Immature natural killer cell (primary cell): ENCODE measurements around the gene USF3. TPM values are rescaled to one million over a fixed set of nuclear protein-coding genes. Genes with fewer than 3 reads are reported as not detected.
"Not testable (repeated sequence)": the region's sequence is repeated elsewhere in the genome, so short reads cannot be mapped to it uniquely, and the experiment has no call there.

Source experiments
- DNase-seq, 3 donors: peaks; one replicate each; pipeline ENCODE4 v3.0.0; 2022; ENCODE audit warnings: mixed read lengths in 1 of 3
- H3K27ac Mint-ChIP-seq, 6 donors: one replicate each; pipeline ENCODE4 v1.8.0; 2020; ENCODE audit warnings: mixed read lengths in 6 of 6, mild to moderate bottlenecking in 5 of 6, inconsistent platforms in 4 of 6, moderate library complexity in 3 of 6
- H3K27me3 Mint-ChIP-seq, 3 donors: one replicate each; pipeline ENCODE4 v1.8.0; 2020 to 2021; ENCODE audit warnings: low read depth in 3 of 3, mild to moderate bottlenecking in 3 of 3, mixed read lengths in 3 of 3, moderate library complexity in 3 of 3, inconsistent platforms in 1 of 3
- H3K36me3 Mint-ChIP-seq, 3 donors: one replicate each; pipeline ENCODE4 v1.8.0; 2020; ENCODE audit warnings: mixed read lengths in 3 of 3, inconsistent platforms in 2 of 3, mild to moderate bottlenecking in 2 of 3
- H3K4me1 Mint-ChIP-seq, 2 donors: one replicate each; pipeline ENCODE4 v1.8.0; 2020; ENCODE audit warnings: inconsistent platforms in 2 of 2, mild to moderate bottlenecking in 2 of 2, mixed read lengths in 2 of 2, moderate library complexity in 1 of 2
- H3K4me3 Mint-ChIP-seq, 5 donors: one replicate each; pipeline ENCODE4 v1.8.0; 2020; ENCODE audit warnings: mild to moderate bottlenecking in 5 of 5, mixed read lengths in 5 of 5, inconsistent platforms in 3 of 5, moderate library complexity in 3 of 5
- H3K9me3 Mint-ChIP-seq, 6 donors: one replicate each; pipeline ENCODE4 v1.8.0; 2020; ENCODE audit warnings: mild to moderate bottlenecking in 6 of 6, mixed read lengths in 6 of 6, inconsistent platforms in 4 of 6, moderate library complexity in 3 of 6
- polyA plus RNA-seq, 3 donors: library from polyadenylated mRNA; unstranded; fragments of 300-500 nt; fragmentation: Illumina TruSeq; gene quantifications; one replicate each; pipeline ENCODE4 v1.2.3, GENCODE V29; 2021

The USF3 gene
- polyA plus RNA-seq, 3 donors from 2014 or later, result 2.1 to 7.3 (median 2.6) TPM

- no peak overlapping the region for H3K4me3 Mint-ChIP-seq
- peaks cover 49 to 85% (median 60%) of the 10 kb centered on the region in 3 donors for H3K36me3 Mint-ChIP-seq
- H3K27ac Mint-ChIP-seq, result no peak overlapping the region
- H3K9me3 Mint-ChIP-seq, result no peaks in the 10 kb centered on the region
- peaks cover 0 to 6% of the 10 kb centered on the region in 2 donors for H3K4me1 Mint-ChIP-seq
- H3K27me3 Mint-ChIP-seq, result no peaks in the 10 kb centered on the region
- DNase-seq, result no peak
Observed at GRCh38 chr3:113659101-113659541, 37.3 kb downstream of the USF3 start.

GRCh38 chr3:113658107-113658506, 38.3 kb downstream of the USF3 start:
- no peaks in the 10 kb centered on the region for H3K9me3 Mint-ChIP-seq
- no peaks in the 10 kb centered on the region for H3K27me3 Mint-ChIP-seq
- H3K36me3 Mint-ChIP-seq, result peaks cover 44 to 80% (median 59%) of the 10 kb centered on the region in 3 donors
- H3K4me3 Mint-ChIP-seq, result no peak overlapping the region
- no peak for DNase-seq
- H3K4me1 Mint-ChIP-seq, result no peaks in the 10 kb centered on the region
- H3K27ac Mint-ChIP-seq, result no peak overlapping the region

DNA sequence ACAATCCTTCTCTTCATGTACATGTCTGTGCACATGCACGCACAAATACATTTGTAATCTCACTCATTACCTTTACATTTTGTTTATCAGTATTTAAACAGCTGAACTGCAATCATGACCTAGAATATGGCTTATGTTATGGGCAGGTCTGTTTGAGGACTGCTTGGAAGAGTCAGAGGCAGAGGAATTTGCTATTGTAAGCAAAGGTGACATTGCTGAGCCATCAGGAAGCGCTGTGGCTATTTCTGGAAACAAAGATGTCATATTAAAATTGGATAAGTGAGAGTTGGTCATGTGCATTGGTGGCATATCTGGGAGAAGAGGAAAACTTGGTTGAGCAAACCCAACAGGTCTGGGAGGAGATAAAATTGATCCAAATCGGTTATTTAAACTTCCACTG, 41.6 kb downstream of the USF3 start:
- DNase-seq, result no peak
- Mint-ChIP-seq H3K36me3 (peaks cover 39 to 58% (median 46%) of the 10 kb centered on the region in 3 donors), H3K9me3 (no peaks in the 10 kb centered on the region), H3K27ac (peak overlapping the region in 1 of 6 donors; percentile 53), H3K4me3 (no peak overlapping the region), H3K4me1 (no peaks in the 10 kb centered on the region), H3K27me3 (no peaks in the 10 kb centered on the region)

DNA sequence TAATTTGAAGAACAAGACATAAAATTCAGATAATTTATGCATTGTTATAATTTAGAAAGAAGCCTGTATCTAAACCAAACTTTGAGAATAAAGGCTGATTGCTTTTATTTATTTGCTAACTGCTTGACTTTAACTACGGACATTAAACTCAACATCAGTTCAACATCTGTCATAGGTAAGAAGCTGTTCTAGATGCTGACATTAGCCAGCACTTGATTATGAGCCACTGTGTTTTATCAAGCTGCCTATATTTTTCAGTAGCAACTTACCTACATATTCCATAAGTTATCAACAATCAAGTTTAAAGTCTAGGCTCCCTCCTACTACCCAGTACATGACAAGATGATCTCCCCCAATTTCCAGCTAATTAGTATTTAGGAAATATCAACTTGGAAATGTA, 42.1 kb downstream of the USF3 start:
- Mint-ChIP-seq H3K27me3 (no peaks in the 10 kb centered on the region), H3K4me3 (no peak overlapping the region), H3K27ac (peak overlapping the region in 1 of 6 donors; percentile 53), H3K9me3 (no peaks in the 10 kb centered on the region), H3K36me3 (peaks cover 34 to 53% (median 41%) of the 10 kb centered on the region in 3 donors), H3K4me1 (no peaks in the 10 kb centered on the region)
- no peak for DNase-seq

GRCh38 chr3:113649174-113649845, 47.1 kb downstream of the USF3 start:
- Mint-ChIP-seq H3K4me1 (no peaks in the 10 kb centered on the region), H3K9me3 (peaks cover 3 to 25% (median 13%) of the 10 kb centered on the region in 6 donors), H3K36me3 (peaks cover 6 to 29% (median 21%) of the 10 kb centered on the region in 3 donors), H3K27ac (no peak overlapping the region), H3K27me3 (no peaks in the 10 kb centered on the region), H3K4me3 (no peak overlapping the region)
- DNase-seq, result no peak

DNA sequence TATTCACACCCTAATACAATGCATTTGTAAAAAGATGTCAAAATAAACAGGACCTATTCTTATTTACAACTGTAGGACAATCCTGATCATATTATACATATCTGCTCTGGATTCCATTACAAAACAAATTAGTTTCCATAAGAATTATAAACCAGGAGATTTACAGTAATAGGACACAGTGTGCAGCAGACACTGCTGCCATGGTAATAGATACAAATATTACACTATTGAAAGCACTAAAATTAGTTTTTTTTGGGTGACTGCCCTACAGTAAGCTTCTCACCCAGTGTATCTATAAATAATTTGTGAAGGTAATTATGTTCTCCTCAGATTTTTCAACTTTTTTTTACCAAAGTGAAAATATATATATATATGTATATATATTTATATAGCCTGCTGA, 47.9 kb downstream of the USF3 start:
- no peak overlapping the region for H3K27ac Mint-ChIP-seq
- no peak overlapping the region for H3K4me3 Mint-ChIP-seq
- peaks cover 6 to 29% (median 24%) of the 10 kb centered on the region in 3 donors for H3K36me3 Mint-ChIP-seq
- H3K9me3 Mint-ChIP-seq, result peaks cover 3 to 26% (median 15%) of the 10 kb centered on the region in 6 donors
- no peaks in the 10 kb centered on the region for H3K4me1 Mint-ChIP-seq
- H3K27me3 Mint-ChIP-seq, result peaks cover 0 to 3% (median 0%) of the 10 kb centered on the region in 3 donors
- DNase-seq, result no peak

- DNase-seq, result no peak
- Mint-ChIP-seq H3K27me3 (peaks cover 0 to 3% (median 1%) of the 10 kb centered on the region in 3 donors), H3K9me3 (peaks cover 3 to 26% (median 15%) of the 10 kb centered on the region in 6 donors), H3K36me3 (peaks cover 0 to 27% (median 20%) of the 10 kb centered on the region in 3 donors), H3K27ac (no peak overlapping the region), H3K4me3 (no peak overlapping the region), H3K4me1 (no peaks in the 10 kb centered on the region)
Observed at GRCh38 chr3:113643583-113643982, 52.9 kb downstream of the USF3 start.

- no peak for DNase-seq
- peaks cover 0 to 7% (median under 1%) of the 10 kb centered on the region in 3 donors for H3K36me3 Mint-ChIP-seq
- no peaks in the 10 kb centered on the region for H3K4me1 Mint-ChIP-seq
- H3K9me3 Mint-ChIP-seq, result peaks cover 0 to 1% (median 0%) of the 10 kb centered on the region in 6 donors
- peaks cover 0 to 3% (median 1%) of the 10 kb centered on the region in 3 donors for H3K27me3 Mint-ChIP-seq
- H3K27ac Mint-ChIP-seq, result no peak overlapping the region
- H3K4me3 Mint-ChIP-seq, result no peak overlapping the region
Observed at GRCh38 chr3:113638910-113639309, 57.5 kb downstream of the USF3 start.

DNA sequence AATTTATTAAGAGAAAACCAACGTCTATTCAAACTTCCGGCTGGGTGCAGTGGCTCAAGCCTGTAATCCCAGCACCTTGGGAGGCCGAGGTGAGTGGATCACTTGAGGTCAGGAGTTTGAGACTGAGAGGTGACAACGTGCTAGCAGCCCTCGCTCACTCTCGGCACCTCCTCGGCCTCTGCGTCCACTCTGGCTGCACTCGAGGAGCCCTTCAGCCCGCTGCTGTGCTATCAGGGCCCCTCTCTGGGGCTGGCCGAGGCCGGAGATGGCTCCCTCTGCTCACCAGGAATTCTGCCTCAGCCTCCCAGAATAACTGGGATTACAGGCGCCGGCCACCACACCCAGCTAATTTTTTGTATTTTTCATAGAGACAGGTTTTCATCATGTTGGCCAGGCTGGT, 58.7 kb downstream of the USF3 start:
- Mint-ChIP-seq H3K27ac (no peak overlapping the region), H3K36me3 (peaks cover 0 to 3% (median 0%) of the 10 kb centered on the region in 3 donors), H3K4me1 (no peaks in the 10 kb centered on the region), H3K9me3 (no peaks in the 10 kb centered on the region), H3K4me3 (no peak overlapping the region), H3K27me3 (peaks cover 0 to 1% (median 0%) of the 10 kb centered on the region in 3 donors)
- DNase-seq, result no peak

DNA sequence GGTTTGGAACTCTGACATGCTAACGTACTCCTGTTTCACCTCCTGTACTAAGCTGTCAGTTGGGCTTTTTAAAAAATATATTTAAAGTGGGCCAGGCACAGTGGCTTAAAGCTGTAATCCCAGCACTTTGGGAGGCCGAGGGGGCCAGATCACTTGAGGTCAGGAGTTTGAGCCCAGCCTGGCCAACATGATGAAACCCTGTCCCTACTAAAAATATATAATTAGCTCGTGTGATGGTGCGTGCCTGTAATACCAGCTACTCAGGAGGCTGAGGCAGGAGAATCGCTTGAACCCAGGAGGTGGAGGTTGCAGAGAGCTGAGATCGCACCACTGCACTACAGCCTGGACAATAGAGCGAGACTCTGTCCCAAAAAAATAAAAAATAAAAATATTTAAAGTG, 60.4 kb downstream of the USF3 start:
- not testable (repeated sequence) for H3K27ac Mint-ChIP-seq, DNase-seq, H3K4me3 Mint-ChIP-seq, H3K4me1 Mint-ChIP-seq, H3K36me3 Mint-ChIP-seq, H3K9me3 Mint-ChIP-seq, H3K27me3 Mint-ChIP-seq

DNA sequence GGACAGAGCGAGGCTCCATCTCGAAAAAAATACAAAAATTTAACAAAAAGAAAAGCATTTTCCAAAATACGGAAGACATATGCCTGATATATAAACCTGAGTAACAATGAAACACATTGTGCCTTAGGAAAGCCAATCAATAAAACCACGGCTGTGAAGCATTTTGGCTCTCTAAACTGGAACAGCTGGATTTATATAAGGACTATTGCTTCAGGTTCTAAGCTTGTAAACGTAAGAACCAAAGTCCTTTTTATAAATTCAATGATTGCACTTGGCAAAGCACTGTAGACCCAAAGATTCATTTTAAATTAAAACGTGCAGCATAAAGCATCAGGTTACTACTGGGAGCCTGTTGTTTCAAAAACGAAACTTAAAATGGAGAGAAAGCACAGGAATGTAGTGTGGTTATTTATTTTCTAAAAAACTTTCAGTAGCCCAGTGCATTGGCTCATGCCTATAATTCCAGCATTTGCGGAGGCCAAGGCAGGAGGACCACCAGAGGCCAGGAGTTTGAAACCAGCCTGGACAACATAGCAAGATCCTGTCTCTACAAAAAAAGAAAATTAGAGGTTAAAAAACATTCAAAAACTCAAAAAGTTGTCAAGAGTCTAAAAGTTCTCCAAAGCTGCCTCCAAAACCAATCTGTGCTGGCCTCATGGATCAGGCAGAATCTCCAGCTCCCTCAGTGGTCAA, 61.5 kb downstream of the USF3 start:
- H3K27ac Mint-ChIP-seq, result no peak overlapping the region

GRCh38 chr3:113631573-113631972, 64.9 kb downstream of the USF3 start:
- Mint-ChIP-seq H3K9me3 (no peaks in the 10 kb centered on the region), H3K27me3 (peaks cover 0 to 2% (median 0%) of the 10 kb centered on the region in 3 donors), H3K36me3 (peaks cover 13 to 31% (median 21%) of the 10 kb centered on the region in 3 donors), H3K27ac (peak overlapping the region in 4 of 6 donors; percentile 51 to 73 (median 55)), H3K4me3 (no peak overlapping the region), H3K4me1 (peaks cover 19 to 20% of the 10 kb centered on the region in 2 donors)
- DNase-seq, result no peak

More for the DNA sequence above, 61.5 kb downstream of the USF3 start:
- Mint-ChIP-seq H3K36me3 (peaks cover 5 to 6% (median 6%) of the 10 kb centered on the region in 3 donors), H3K4me3 (no peak overlapping the region), H3K9me3 (no peaks in the 10 kb centered on the region), H3K4me1 (no peaks in the 10 kb centered on the region), H3K27me3 (peaks cover 0 to 2% (median 0%) of the 10 kb centered on the region in 3 donors)
- no peak for DNase-seq

DNA sequence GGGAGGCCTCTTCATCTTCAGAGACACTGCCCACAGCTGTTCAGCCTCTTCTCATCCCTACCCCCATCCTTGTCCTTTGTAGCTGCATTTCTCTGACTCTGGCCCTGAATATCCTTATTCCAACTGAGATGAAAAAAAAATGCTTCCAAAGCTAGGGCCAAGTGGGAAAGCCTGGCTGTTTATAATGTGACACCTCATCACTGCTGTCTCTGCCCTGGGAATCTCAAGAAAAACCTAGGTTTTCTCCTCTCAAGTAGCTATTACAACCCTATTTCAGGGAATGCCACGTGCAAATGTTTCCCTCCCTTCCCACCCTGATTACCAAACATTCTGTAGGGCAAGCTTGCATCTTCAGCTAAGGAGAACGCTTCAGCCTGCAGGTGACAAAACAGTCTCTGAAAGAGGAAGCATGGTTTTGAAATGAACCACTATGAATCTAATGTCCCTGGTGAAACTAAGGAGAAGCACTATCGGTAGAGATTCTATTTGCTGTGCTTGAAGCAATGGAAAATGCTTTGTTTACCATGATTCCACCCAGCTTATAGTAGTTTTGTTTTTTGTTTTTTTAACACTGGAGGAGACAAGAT, 65.4 kb downstream of the USF3 start:
- H3K27me3 Mint-ChIP-seq, result peaks cover 0 to 2% (median 0%) of the 10 kb centered on the region in 3 donors
- peaks cover 24 to 26% of the 10 kb centered on the region in 2 donors for H3K4me1 Mint-ChIP-seq
- no peak for DNase-seq
- H3K36me3 Mint-ChIP-seq, result peaks cover 18 to 36% (median 27%) of the 10 kb centered on the region in 3 donors
- peak overlapping the region in 4 of 6 donors; percentile 51 to 73 (median 55) for H3K27ac Mint-ChIP-seq
- H3K4me3 Mint-ChIP-seq, result no peak overlapping the region
- H3K9me3 Mint-ChIP-seq, result no peaks in the 10 kb centered on the region
